Fibroblast of gingiva (primary cell): ENCODE results near the gene ISCU.
"Not testable (repeated sequence)": the region's sequence is repeated elsewhere in the genome, so short reads cannot be mapped to it uniquely, and the experiment has no call there.

ENCODE experiments used
- DNase-seq: peaks from one replicate; pipeline ENCODE4 v3.0.0-alpha.2; 2011; ENCODE audit warnings: low read depth

The ISCU gene

DNA sequence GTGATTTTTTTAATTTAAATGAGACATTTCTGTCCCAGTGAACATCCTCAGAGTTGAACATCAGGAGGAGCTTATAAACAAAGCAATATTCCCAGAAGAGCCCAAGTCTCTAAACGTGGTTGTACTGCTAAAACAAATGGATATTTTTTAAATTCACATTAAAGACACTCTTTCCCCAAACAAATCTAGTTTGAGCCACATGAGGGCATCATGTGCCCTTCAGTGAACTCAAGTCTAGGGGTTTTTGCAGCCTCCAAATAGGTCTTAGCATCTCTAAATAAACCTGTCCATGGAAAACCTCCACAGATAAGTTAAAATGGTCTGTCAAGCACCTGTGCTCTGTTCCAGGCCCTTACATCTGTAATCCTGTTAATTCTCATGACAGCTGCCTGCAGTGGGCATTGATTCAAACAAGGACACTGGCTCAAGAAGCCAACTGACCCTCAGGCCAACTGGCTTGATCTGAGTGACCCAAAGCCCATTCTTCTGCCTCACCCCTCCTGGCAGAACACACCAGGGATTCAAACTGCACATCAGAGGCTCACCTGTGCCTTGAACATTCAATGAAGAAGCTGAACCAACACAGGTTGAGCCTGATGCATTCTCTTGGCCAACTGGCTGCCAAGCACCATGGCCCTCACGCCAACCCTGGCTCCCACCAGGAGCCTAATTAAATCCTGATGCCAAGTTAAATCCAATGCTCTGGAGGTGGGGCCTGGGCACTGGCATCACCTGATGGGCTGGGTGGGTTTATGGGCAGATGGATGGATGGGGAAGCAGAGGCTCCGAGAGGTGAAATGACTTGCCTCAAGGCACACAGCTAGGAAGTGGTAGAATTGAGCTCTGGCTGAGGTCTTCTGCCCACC, 8.6 kb downstream of the ISCU start:
- peak; percentile 56 for DNase-seq

DNA sequence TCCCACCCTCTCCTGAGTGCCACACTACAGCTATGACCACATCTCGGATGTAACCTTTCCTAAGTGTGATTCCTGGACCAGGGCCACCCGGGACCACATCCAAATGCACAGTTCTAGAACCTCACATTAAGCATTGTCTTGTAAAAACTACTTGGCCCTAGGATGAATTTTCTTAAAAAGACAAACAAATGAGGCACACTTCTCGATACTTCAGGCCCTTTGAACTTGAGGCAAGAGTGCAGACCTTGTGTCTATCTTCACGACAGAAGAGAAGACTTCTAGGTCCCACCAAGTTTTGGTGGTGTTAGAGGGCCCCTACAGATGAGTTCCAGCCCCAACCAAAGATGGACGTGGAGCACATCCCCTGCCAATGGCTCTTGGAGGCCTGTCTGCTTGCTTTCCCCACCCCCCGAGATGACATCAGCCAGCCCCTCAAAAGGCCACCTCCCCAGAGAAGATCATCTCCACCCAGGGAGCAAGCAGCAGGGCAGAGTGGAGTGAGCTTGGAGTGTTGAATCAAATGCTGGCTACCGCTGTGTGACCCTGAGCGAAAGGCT, 9.3 kb downstream of the ISCU start:
- DNase-seq = no peak

DNA sequence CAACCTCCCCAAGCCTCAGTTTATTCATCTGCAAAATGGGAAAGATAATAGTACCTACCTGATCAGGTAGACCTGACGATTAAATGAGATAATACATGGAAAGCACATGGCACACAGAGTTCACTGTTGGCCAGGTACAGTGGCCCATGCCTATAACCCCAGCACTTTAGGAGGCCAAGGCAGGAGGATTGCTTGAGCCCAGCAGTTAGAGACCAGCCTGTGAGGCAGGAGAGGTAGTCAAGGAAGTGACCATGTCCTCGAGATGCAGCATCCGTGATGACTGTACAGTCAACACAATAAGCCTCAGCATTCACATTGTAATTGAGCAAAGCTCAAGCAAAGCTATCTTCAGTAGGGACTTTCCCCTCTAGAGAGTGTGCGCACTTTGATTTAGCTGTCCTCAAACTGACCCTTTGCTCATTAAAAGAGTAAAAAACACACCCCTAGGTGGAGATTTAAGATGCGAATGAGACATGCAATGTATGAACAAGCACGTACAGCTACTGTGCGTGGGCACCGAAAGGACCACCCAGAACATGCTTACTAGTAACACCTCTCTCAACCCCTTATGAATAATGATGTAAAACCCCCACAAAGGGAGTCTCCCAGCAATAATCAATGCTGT, 9.9 kb downstream of the ISCU start:
- DNase-seq = no peak

DNA sequence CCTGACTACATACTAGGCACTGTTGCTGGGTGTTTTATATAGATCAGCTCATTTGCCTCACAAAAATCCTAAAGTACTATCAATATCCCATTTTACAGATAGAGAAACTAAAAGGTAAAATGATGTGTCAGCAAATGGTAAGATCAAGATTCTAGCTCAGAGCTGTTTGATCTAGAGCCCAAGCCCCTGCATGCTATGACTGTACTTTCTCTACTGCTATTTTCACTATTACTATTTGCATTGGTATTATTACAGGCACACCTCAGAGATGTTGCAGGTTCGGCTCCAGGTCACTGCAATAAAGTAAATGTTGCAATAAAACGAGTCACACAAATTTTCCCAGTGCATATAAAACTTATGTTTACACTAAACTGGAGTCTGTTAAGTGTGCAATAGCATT, 10.9 kb downstream of the ISCU start:
- DNase-seq = no peak

DNA sequence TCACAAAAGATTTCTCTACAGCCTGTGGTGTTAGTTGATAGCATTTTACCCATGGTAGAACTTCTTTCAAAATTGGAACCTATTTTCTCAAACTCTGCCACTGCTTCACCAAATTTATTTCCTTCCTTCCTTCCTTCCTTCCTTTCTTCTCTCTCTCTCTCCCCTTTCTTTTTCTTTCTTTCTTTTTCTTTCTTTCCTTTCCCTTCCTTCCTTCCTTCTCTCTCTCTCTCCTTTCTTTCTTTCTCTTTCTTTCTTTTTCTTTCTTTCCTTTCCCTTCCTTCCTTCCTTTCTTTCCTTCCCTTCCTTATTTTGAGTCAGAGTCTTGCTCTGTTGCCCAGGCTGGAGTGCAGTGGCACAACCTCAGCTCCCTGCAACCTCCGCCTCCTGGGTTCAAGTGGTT, 11.9 kb downstream of the ISCU start:
- DNase-seq = not testable (repeated sequence)

DNA sequence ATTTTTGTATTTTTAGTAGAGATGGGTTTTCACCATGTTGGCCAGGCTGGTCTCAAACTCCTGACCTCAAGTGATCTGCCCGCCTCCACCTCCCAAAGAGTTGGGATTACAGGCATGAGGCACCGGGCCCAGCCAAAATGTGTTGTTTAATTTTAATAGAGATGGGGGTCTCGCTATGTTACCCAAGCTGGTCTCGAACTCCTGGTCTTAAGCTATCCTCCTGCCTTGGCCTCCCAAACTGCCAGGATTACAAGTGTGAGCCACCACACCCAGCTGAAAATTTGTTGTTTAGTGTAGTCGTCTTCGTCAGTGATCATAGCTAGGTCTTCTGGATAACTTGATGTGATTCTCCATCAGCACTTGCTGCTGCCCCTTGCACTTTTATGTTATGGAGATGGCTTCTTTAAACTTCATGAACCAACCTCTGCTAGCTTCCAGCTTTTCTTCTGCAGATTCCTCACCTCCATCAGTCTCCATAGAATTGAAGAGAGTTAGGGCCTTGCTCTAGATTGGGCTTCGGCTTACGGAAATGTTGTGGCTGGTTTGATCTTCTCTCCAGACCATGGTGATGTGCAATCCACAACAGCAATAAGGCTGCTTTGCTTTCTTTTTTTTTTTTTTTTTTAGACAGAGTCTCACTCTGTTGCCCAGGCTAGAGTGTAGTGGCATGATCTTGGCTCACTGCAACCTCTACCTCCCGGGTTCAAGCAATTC, 13.0 kb downstream of the ISCU start:
- DNase-seq = no peak

DNA sequence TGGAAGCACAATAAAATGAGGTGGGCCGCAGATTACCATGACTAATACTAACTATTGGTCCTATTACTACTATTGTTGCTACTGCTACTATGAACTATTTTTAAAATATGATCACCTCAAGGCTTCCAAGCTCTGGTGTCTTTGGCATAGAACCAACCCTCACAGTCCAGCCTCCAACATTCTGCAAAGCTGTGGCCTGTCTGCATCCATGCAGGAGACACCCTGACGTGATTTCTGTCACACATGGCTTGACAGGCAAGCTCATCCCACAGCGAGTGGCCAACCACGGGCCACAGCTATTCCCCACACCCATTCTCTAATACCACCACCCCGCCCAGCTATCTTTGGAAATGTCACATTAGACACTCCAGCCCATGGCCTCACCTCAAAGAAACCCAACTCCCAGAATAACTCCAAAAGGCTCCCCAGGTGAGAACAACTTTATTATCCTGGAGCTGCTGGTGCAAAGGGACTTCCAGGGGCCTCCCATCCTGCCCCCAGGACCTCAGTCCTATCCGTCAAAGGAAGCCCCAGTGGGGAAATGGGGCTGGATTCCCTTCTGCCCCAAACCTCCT, 14.4 kb downstream of the ISCU start:
- no peak for DNase-seq

DNA sequence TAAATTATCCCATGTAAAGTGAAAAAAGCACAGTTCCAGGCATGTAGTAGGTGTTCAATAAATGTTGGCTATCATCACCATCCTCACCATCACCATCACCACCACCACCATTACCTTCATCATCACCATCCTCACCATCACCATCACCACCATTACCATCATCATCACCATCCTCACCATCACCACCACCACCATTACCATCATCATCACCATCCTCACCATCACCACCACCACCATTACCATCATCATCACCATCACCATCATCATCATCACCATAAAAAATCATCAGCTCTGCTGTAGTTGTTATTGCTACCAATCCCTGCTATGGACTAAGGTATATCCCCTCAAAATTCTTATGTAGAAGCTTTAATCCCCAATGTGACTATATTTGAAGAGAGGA, 15.1 kb downstream of the ISCU start:
- no peak for DNase-seq

DNA sequence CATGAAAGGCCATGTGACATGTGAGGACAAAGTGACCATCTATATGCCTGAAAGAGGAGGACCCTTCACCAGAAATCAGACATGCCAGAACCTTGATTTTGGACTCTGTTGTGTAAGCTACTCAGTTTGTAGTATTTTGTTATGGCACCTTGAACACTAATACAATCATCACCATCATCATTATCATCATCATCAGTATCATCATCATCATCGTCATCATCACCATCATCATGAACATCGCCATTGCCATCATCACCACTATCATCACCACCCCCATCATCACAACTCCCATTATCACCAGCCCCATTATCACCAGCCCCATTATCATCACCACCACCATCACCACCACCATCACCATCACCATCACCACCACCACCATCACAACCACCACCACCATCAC, 15.9 kb downstream of the ISCU start:
- no peak for DNase-seq

DNA sequence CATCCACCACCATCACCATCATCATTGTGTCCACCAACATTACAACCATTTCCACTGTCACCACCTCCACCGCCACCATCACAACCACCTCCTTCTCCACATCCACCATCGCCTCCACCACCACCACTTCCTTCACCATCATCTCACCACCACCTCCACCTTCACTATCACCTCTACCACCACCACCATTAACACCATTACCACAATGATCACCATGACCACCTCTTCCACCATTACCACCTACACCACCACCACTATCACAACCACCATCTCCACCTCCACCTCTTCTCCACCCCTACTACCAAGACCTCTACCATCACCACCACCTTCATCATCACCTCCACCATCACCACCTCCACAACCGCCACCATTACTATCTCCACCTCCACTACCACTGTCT, 16.4 kb downstream of the ISCU start:
- no peak for DNase-seq

DNA sequence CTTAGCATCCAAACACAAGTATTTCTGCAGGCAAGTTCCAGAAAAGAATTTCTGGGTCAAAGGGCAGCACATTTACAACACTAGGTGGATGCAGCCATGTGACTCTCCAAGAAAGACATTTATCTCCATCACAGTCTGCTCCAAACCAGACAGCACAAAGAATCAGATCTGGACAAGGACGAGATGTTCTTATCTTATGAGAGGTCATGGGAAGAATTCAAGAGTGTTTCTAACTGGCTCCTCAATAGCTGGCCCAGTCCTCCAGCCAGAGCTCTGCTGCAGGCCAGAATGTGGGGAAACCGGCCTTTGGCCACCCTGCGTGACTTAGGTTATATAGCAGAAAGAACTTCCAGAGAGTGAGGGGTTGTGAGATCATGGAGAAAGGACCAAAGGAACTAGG, 18.1 kb downstream of the ISCU start:
- DNase-seq = no peak

DNA sequence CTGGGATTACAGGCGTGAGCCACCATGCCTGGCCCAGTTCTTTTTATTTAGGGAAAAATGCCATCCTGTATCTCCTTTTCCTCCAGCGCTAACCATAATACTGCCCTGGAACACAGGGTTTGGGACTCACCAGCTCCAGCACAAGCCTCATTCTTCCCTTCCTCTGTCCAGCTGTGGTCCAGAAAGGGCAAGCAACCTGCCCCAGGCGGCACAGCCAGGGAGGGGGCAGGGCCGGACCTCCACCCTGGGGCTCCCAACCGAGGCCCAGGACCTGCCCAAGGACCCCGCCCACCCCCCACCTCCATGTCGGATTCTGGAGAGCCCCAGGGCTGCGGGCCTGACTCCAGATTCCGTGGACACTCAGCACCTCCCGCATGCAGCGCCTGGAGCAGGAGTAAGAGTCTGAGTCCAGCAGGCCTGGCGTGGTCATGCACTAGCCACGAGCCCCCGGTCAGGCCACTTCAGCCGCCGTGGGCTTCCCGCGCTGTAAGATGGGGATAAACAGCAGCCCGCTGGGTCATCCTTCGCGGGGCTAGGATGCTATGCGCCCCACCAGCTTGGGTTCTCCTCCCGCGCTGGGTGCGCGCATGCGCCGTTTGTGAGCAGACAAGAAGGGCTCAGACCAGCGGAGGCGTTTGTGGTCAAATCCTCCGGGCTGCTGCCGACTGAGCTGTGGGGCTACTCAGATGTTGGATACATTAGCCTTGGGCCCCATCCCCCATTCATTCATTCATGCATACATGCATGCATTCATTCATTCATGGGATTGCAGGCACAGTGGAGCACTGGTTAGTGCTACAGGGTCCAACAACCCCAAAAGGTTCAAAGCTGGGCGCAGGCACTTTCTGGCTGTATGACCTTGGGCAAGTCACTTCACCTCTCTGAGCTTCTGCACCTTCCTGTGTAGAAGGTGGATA, 19.2 kb downstream of the ISCU start:
- DNase-seq = no peak

DNA sequence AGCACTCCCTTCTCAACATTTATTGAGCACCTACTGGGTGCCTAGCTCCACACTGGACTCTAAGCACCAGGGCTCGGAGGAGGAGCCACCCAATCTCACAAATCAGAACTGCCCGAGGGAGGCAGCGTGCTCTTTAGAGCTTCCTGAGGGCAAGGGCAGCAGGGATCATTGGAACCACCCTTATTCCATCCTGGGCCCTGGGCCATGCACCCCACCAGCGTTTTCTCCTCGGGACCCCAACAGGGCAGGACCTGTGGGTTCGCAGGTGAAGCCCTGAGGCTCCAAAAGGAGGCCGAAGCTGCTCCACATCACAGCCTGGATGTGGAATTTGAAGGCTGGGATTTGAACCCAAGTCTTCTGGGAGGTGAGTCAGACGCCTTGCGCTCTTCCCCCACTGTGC, 20.1 kb downstream of the ISCU start:
- DNase-seq = no peak

DNA sequence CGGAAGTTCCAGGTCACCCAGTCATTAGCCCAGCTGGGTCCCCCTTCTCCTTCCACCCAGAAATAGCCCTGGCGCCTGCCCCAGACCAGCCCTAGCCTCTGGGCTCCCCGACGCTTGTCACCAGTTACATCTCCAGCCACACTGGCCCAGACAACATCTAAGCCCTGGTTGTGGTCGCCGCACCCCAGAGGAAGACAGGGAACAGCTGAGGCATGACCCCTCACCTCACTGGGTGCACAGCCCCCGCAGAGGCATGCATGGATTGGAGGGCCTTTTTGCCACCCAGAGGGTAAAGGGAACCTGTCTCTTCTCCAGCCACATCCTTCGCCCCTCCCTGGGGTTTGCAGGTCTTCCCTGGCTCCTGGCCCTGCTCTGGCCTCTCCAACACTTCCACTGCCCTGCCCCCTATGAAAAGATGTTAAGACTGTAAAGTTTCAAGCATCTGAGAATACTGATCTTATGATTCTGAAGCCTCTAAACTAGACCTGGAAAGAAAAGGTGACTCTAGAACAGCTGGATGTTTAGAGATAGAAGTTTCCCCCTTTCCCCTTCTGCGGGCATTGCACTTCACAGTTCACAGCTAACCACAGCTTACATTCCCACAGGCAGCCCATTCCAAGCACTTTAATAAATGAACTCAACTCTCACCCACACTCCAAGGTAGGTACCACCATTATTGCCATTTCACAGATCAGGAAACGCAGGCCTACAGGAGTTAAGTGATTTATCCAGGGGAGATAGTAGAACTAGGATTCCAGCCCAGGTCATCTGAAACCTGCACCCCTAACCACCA, 20.8 kb downstream of the ISCU start:
- no peak for DNase-seq

DNA sequence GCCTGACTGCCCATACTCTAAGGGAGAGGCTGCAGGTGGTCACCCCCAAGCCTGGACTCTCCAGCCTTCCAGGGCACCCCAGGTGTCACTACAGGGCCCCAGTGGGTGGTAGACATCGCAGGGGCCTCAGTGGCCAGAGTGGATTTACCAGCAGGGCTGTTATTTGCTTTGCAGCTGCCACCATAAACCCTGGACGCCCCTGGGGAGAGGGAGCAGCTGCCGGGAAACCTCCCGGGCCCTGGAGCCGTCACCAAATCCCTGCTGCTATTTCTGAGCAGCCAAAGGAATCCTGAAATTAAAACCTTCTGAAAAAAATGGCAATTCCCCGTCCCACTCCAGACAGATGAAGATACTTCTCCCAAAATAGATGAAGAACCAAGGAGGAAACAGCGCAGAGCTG, 21.6 kb downstream of the ISCU start:
- no peak for DNase-seq

DNA sequence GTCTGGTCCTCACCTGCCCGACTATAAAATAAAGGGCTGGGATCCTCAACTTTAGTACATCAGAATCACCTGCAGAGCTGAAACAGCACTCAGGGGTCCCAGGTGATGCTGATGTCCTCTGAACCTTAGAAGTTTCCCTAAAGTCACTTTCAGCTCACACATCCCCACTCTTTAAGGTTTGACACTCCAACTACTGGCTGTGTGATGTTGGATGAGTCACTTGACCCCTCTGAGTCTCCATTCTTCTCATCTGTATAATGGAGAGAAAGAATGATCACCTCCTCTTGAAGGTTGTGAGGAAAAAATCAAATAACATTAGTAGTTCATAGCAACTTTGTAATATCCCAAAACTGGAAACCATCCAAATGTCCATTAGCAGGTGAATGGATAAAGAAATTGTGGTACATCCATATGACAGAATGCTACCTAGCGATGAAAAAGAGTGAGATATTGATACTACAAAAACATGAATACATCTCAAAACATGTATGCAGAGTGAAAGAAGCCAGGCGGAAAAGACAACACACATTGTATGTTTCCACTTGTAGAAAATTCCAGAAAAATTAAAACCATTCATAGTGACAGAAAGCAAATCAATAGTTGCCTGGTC, 22.2 kb downstream of the ISCU start:
- no peak for DNase-seq

DNA sequence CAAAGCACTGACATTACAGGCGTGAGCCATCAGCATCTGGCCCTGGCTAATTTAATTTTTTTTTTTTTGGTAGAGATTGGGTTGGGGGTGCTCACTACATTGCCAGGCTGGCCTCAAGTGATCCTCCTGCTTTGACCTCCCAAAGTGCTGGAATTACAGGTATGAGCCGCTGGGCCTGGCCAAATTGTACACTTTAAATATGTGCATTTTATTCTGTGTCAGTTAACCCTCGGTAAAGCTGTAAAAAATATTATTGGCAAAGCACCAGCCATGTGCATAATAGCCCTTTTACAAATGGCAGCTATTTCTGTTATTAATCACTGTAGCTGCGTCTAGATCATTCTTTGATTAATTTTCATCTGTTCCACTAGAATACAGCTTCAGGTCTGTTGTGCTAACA, 23.5 kb downstream of the ISCU start:
- no peak for DNase-seq

DNA sequence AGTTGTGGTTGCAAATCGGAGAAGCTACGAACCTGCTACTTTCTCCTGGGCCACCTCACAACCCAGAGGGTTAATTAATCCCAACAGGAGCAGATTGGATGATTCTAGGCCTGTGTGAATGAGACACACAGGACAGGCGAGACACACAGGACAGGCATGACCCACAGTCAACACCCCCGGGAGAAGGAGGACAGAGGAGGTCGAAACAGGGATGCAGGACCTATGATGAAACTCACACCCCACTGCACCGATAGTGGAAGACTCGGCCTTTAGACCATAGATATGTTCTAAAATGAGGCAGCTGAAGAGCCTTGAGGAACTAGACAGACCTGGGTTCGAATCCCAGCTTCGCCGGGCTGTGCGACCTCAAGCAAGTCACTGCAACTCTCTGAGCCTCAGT, 23.9 kb downstream of the ISCU start:
- DNase-seq = no peak

DNA sequence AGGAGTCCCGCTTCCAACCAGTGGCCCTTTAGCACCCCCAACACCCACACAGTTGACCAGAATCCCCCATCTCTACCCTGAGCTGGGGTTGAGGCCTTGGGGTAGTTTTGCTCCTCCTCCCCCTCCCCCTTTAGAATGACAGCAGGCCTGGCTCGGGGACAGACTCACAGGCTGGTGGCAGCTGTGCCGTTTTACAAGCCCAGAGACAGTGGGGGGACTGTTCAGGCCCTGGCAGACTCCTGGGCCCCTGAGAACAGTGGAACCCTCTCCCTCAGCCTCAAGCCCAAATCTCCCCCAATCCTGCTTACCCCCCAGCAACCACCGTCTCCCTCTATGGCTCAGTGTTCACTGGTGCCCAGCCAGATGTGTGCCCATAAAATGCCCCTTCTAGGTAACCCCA, 25.4 kb downstream of the ISCU start:
- DNase-seq = no peak
